ENCODE data around the gene DMKN. TPM values are rescaled to one million over a fixed set of nuclear protein-coding genes. Genes with fewer than 3 reads are reported as not detected.
"Not testable (repeated sequence)": the region's sequence is repeated elsewhere in the genome, so short reads cannot be mapped to it uniquely, and the experiment has no call there.

DMKN gene
- total and polyA plus RNA-seq, 2 donors (not counting 3 experiments of a cell fraction or from before 2014, with no cell fraction given), result not detected

DNA sequence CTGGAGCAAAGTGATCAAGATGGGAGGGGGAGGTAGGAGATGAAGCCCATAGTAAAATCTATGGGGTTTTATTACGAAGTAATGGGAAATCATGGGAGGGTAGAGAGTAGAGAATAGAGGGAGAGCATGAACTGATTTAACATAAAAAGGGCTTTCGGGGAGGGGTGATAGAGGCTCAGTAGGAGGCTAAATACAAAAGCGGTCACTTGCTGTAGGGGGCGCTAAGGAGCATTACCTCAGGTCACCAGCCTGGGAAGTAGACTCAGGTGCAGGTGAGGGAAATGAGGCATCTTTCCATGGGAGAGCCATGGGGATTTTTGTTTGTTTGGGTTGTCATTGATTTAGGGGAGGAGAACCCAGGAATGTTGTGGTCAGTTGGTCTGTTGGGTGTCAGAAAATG lies 37.3 kb downstream of the DMKN start:
- FAIRE-seq (no peak), DNase-seq (ENCODE audit: low read depth, low spot score) (no peak)
- H3K4me2 ChIP-seq (ENCODE audit: insufficient read depth, low read length), result no peak overlapping the region
- POLR2A ChIA-PET, result no interaction called here
- no peaks in the 10 kb centered on the region for H4K20me1 ChIP-seq (replicated peaks; ENCODE audit: control insufficient read depth, extremely low read depth, insufficient read depth, low read length)
- CTCF ChIA-PET, result no interaction called here
- no peak overlapping the region for H2AFZ ChIP-seq (ENCODE audit: low read depth, low read length)
- no peak overlapping the region for H3K9ac ChIP-seq (replicated peaks; ENCODE audit: extremely low read depth, insufficient read depth, low read length)
- no TSS peak for BruUV-seq (replicated peaks)
- no peaks in the 10 kb centered on the region for H3K9me3 ChIP-seq (replicated peaks; ENCODE audit: control insufficient read depth, insufficient read depth, low read length)
- intact Hi-C loops (cut with micrococcal nuclease) (no loop called here), dilution Hi-C loops (cut with MboI; ENCODE audit: extremely low pct_ligation_motif_present, low sequenced_read_pairs) (no loop called here)
- no peaks in the 10 kb centered on the region for H3K36me3 ChIP-seq (ENCODE audit: control insufficient read depth in 2 of 2, extremely low read depth in 1 of 2, insufficient read depth in 2 of 2, low read length in 2 of 2)
- H3K27me3 ChIP-seq (ENCODE audit: control insufficient read depth in 2 of 2, insufficient read depth in 2 of 2, low read length in 2 of 2), result no peaks in the 10 kb centered on the region
- H3K9me1 ChIP-seq (replicated peaks; ENCODE audit: control insufficient read depth, extremely low read depth, insufficient read depth, low read length), result no peaks in the 10 kb centered on the region
- H3K4me3 ChIP-seq (replicated peaks in 1 of 3; ENCODE audit: insufficient read depth in 1 of 3, low read depth in 1 of 3, low read length in 3 of 3), result no peak overlapping the region
- no peaks in the 10 kb centered on the region for H3K4me1 ChIP-seq (ENCODE audit: control insufficient read depth, extremely low read depth, insufficient read depth, low read length)
- TF ChIP-seq GATA2 (IDR thresholded peaks at IDR 0.05; ENCODE audit: insufficient read depth, insufficient read length, low read depth, low read length) (no peak), JUN (IDR thresholded peaks at IDR 0.05; ENCODE audit: borderline replicate concordance, insufficient read depth, insufficient read length, low read depth) (no peak), MYC (IDR thresholded peaks at IDR 0.05; ENCODE audit: low read depth, low read length) (no peak), POLR2AphosphoS5 (IDR thresholded peaks at IDR 0.05; ENCODE audit: insufficient read depth, low read depth, low read length) (no peak), POLR2A (IDR thresholded peaks at IDR 0.05; ENCODE audit: low read depth, low read length) (no peak)
- TF ChIP-seq, protein P1, sequence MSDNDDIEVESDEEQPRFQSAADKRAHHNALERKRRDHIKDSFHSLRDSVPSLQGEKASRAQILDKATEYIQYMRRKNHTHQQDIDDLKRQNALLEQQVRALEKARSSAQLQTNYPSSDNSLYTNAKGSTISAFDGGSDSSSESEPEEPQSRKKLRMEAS (IDR thresholded peaks at IDR 0.05; ENCODE audit: insufficient read depth, insufficient read length), result no peak
- TF ChIP-seq, protein P2, sequence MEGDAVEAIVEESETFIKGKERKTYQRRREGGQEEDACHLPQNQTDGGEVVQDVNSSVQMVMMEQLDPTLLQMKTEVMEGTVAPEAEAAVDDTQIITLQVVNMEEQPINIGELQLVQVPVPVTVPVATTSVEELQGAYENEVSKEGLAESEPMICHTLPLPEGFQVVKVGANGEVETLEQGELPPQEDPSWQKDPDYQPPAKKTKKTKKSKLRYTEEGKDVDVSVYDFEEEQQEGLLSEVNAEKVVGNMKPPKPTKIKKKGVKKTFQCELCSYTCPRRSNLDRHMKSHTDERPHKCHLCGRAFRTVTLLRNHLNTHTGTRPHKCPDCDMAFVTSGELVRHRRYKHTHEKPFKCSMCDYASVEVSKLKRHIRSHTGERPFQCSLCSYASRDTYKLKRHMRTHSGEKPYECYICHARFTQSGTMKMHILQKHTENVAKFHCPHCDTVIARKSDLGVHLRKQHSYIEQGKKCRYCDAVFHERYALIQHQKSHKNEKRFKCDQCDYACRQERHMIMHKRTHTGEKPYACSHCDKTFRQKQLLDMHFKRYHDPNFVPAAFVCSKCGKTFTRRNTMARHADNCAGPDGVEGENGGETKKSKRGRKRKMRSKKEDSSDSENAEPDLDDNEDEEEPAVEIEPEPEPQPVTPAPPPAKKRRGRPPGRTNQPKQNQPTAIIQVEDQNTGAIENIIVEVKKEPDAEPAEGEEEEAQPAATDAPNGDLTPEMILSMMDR (IDR thresholded peaks at IDR 0.05; ENCODE audit: extremely low read depth in 1 of 2, insufficient read depth in 1 of 2, low read depth in 1 of 2, low read length in 2 of 2), result no peak
- H3K79me2 ChIP-seq (ENCODE audit: control insufficient read depth, insufficient read depth, low read length), result no peaks in the 10 kb centered on the region
- H3K27ac ChIP-seq (ENCODE audit: insufficient read depth, low read depth, low read length), result no peak overlapping the region

DNA sequence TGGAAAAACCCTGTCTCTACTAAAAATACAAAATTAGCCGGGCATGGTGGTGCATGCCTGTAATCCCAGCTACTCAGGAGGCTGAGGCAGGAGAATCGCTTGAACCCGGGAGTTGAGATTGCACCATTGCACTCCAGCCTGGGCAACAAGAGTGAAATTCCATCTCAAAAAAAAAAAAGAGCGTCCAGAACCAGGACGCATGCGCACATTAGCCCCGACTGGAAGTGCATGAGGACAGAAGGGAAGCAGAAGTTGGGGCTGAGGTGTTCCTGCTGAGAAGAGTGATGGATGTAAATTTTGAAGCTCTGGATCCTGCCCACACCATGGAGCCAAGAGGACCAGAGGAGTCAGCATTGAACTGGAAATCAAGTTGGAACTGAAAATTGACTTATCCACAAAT lies 38.9 kb downstream of the DMKN start:
- intact Hi-C loops (cut with micrococcal nuclease); H3K27me3 ChIP-seq (ENCODE audit: control insufficient read depth in 2 of 2, insufficient read depth in 2 of 2, low read length in 2 of 2); FAIRE-seq; H3K36me3 ChIP-seq (ENCODE audit: control insufficient read depth in 2 of 2, extremely low read depth in 1 of 2, insufficient read depth in 2 of 2, low read length in 2 of 2); H3K4me3 ChIP-seq (replicated peaks in 1 of 3; ENCODE audit: insufficient read depth in 1 of 3, low read depth in 1 of 3, low read length in 3 of 3); H2AFZ ChIP-seq (ENCODE audit: low read depth, low read length); H3K79me2 ChIP-seq (ENCODE audit: control insufficient read depth, insufficient read depth, low read length); H3K27ac ChIP-seq (ENCODE audit: insufficient read depth, low read depth, low read length); H3K4me2 ChIP-seq (ENCODE audit: insufficient read depth, low read length); DNase-seq (ENCODE audit: low read depth, low spot score); H3K9me1 ChIP-seq (replicated peaks; ENCODE audit: control insufficient read depth, extremely low read depth, insufficient read depth, low read length); POLR2A ChIA-PET; dilution Hi-C loops (cut with MboI; ENCODE audit: extremely low pct_ligation_motif_present, low sequenced_read_pairs); CTCF ChIA-PET; H3K4me1 ChIP-seq (ENCODE audit: control insufficient read depth, extremely low read depth, insufficient read depth, low read length); H4K20me1 ChIP-seq (replicated peaks; ENCODE audit: control insufficient read depth, extremely low read depth, insufficient read depth, low read length); BruUV-seq (replicated peaks); H3K9ac ChIP-seq (replicated peaks; ENCODE audit: extremely low read depth, insufficient read depth, low read length); H3K9me3 ChIP-seq (replicated peaks; ENCODE audit: control insufficient read depth, insufficient read depth, low read length): not testable (repeated sequence)

Measured in endothelial cell of umbilical vein (primary cell).